Hippocampal formation (tissue), 2 donors: ENCODE measurements around the gene LINC01488.

Source experiments
- DNase-seq, 2 donors: peaks; one replicate each; lab custom pipeline; 2025; lab: John Stamatoyannopoulos, UW

LINC01488 gene

GRCh38 chr11:69479591-69480271 lies 1.7 kb upstream of the LINC01488 start:
- DNase-seq = no peak

- no peak for DNase-seq
These were observed 693 bp upstream of the LINC01488 start for GRCh38 chr11:69480547-69481392.

GRCh38 chr11:69482322-69482721 lies 859 bp downstream of the LINC01488 start:
- no peak for DNase-seq

GRCh38 chr11:69483170-69483569 lies 1.7 kb downstream of the LINC01488 start:
- DNase-seq = no peak

- DNase-seq = no peak
These were observed 2.4 kb downstream of the LINC01488 start for GRCh38 chr11:69483691-69484426.

GRCh38 chr11:69484427-69485259 lies 3.2 kb downstream of the LINC01488 start:
- DNase-seq = no peak

GRCh38 chr11:69485337-69486041 lies 4.0 kb downstream of the LINC01488 start:
- DNase-seq = no peak

- DNase-seq = no peak
These were observed 4.8 kb downstream of the LINC01488 start for GRCh38 chr11:69486056-69486772.

- DNase-seq = no peak
These were observed 5.4 kb downstream of the LINC01488 start for GRCh38 chr11:69486773-69487291.

GRCh38 chr11:69487391-69487790 lies 5.9 kb downstream of the LINC01488 start:
- no peak for DNase-seq

GRCh38 chr11:69487849-69488542 lies 6.5 kb downstream of the LINC01488 start:
- no peak for DNase-seq

- no peak for DNase-seq
These were observed 7.1 kb downstream of the LINC01488 start for GRCh38 chr11:69488543-69488940.

GRCh38 chr11:69489031-69489745 lies 7.7 kb downstream of the LINC01488 start:
- no peak for DNase-seq

GRCh38 chr11:69489746-69490365 lies 8.4 kb downstream of the LINC01488 start:
- no peak for DNase-seq

- DNase-seq = no peak
These were observed 9.1 kb downstream of the LINC01488 start for GRCh38 chr11:69490516-69490915.

- no peak for DNase-seq
These were observed 9.9 kb downstream of the LINC01488 start for GRCh38 chr11:69491071-69492031.
